GM19395 (cell line): Measurements from ENCODE around the gene PEDS1.
"Not testable (repeated sequence)": the region's sequence is repeated elsewhere in the genome, so short reads cannot be mapped to it uniquely, and the experiment has no call there.

Experiments used
- ATAC-seq: cut with Tn5 transposase; IDR thresholded peaks from one replicate; pipeline ENCODE4 v1.9.1; 2021; ENCODE audit warnings: mild to moderate bottlenecking, moderate library complexity; ENCODE audit not compliant: unreplicated experiment

The PEDS1 gene

GRCh38 chr20:50153500-50154377, at the start of gene PEDS1:
TSS of gene PEDS1 (minus strand) at chr20:50153723. CDS start at chr20:50153637, 86 bp downstream.
- ATAC-seq = peak; percentile 86

- ATAC-seq = no peak
Measured at GRCh38 chr20:50202677-50203076, 49.2 kb upstream of the PEDS1 start.

- ATAC-seq = not testable (repeated sequence)
Measured at GRCh38 chr20:50201710-50202109, 48.2 kb upstream of the PEDS1 start.

DNA sequence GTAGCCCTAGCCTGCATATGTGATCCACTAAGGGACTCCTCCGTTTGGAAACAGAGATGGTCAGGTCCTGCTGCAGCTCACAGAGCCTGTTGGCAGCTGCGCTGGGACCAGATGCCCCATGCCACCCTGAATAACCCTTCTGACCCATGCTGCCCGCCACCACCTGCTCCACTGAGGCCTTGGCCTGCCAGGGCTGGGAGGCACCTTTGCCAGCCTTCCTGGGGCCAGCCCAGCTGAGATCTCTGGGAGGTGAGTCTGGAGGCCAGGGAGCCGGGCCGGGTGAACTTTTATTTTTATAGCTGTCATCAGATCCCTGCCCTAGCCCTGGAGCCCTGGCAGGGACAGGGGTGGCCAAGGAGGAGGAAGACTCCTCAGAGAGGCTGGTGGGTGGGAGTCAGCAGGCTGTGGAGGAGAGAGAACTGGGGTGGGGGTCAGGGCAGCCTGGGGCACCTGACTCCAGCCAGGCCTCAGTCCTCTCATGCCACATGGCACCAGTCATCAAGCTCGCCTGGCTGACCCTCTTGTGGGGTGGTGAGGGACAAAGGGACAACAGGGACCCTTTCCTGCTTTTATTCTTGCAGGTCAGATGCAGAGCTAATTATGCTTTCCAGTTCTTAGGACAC, 47.1 kb upstream of the PEDS1 start:
- no peak for ATAC-seq

GRCh38 chr20:50199703-50200102, 46.2 kb upstream of the PEDS1 start:
- no peak for ATAC-seq

GRCh38 chr20:50198716-50199115, 45.2 kb upstream of the PEDS1 start:
- ATAC-seq = no peak

DNA sequence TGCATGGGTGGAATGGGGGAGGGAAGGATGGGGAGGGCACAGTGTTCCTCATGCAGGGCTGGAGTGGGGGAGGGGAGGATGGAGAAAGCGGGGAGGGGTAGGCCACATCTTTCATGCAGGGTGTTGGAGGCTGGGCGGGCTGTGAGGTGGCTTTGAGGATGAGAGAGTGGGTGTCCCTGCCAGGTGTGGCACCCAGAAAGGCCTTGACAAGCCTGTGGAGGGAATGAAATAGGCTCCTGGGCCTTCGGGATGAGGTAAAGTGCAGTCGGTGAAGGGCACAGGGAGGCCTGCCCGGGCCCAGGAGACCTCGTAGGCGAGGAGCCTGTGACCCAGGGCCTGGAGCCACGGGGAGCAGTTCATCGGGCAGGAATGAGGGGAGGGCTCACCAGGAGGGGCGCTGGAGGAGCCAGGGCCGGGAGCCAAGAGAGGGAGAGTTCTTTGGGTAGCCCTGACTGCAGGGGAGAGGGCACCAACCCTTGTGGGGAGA, 44.7 kb upstream of the PEDS1 start:
- no peak for ATAC-seq

DNA sequence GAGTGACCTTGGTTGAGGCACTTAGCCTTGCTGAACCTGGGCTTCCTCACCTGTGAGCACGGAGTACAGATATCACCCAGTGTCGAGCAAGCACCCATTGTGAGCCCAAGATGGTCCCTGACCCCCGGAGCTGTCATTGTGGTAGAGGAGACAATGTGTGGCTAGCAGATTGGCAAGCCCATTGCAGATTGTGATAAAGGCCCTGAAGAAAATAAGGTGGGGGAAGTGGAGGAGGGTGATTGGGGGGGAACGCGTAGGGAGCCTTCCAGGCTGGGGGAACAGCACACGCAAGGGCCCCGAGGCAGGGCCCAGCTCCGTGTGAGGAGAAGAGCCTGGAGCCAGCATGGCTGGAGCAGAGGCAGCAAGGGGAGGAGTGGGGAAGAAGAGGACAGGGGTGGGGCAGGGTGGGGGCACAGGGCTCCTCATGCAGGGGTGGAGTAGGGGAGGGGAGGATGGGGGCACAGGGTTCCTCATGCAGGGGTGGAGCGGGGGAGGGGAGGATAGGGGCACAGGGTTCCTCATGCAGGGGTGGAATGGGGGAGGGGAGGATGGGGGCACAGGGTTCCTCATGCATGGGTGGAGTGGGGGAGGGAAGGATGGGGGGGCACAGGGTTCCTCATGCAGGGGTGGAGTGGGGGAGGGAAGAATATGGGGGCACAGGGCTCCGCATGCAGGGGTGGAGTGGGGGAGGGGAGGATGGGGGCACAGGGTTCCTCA, 44.1 kb upstream of the PEDS1 start:
- ATAC-seq = no peak

GRCh38 chr20:50196896-50197295, 43.4 kb upstream of the PEDS1 start:
- no peak for ATAC-seq

- ATAC-seq = no peak
Measured at GRCh38 chr20:50196248-50196647, 42.7 kb upstream of the PEDS1 start.

DNA sequence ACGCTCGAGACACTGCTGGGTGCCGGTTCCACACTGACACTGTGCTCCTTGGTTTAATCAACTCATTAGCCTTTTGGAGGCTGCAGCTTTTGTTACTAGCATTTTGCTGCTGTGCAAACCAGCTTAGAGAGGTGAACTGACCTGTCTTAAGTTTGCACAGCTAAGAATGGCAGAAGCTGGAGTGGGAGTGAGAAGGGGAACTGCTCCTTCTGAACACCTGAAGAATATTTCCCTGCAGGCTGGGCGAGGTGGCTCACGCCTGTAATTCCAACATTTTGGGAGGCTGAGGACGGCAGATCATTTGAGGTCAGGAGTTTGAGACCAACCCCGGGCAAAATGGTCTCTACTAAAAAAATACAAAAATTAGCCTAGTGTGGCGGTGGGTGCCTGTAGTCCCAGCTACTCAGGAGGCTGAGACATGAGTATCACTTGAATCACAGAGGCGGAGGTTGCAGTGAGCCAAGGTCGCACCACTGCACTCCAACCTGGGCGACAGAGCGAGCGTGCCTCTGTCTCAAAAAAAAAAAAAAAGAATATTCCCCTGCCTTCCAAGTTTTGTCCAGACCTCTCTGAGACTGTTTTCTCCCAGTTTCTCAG, 42.1 kb upstream of the PEDS1 start:
- ATAC-seq = no peak

DNA sequence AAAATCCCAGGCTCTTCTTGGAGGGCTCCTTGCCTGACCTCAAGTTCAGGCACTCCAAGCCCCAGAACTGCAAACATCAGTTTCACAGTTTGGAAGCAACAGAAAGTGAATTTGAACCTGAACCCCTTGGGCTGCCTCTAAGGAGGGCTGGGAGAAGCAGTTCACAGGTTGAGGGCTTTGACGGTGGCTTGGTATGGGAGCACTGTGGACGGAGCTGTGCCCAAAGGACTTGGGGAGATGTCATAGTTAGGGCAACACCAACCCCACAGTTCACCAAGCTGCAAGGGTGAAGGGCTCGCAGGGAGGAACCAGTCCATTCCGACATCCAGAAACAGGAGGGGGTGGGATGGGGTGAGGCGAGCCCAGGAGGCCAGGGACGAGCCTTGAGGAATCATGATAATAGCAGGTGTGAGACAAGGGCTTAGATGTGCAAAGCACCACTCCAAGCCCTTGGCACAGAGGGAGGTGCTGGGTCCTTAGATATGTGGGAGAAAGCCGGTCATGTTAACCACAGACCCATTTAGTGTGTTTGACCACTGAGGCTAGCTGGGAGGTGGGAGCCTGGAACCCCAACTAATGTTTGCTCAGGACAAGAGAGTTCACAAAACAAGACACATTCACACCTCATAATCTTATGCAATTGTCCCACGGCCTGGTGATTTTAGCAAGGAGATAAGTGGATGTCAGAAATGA, 41.5 kb upstream of the PEDS1 start:
- no peak for ATAC-seq

DNA sequence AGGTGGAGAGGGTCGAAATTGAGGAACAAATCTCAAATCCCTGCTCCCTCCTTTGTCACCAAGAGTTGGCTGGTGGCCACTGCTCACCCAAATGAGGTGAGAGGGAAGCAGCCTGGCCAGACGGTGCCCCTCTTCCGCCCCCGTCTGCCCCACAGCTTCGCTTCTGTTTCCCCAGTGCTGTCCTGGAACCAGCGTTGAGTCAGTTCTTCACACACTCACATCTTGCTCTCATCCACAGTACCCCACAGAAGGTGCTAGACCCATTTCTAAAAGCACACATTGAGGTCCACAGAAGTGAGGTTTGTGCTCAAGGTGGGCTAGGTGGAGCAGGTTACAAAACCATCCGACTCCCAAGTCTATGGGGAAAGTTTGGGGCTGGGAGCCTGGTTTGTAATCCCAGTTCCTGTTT, 40.9 kb upstream of the PEDS1 start:
- no peak for ATAC-seq

GRCh38 chr20:50193836-50194421, 40.4 kb upstream of the PEDS1 start:
- no peak for ATAC-seq

- no peak for ATAC-seq
Measured at GRCh38 chr20:50193199-50193835, 39.8 kb upstream of the PEDS1 start.

DNA sequence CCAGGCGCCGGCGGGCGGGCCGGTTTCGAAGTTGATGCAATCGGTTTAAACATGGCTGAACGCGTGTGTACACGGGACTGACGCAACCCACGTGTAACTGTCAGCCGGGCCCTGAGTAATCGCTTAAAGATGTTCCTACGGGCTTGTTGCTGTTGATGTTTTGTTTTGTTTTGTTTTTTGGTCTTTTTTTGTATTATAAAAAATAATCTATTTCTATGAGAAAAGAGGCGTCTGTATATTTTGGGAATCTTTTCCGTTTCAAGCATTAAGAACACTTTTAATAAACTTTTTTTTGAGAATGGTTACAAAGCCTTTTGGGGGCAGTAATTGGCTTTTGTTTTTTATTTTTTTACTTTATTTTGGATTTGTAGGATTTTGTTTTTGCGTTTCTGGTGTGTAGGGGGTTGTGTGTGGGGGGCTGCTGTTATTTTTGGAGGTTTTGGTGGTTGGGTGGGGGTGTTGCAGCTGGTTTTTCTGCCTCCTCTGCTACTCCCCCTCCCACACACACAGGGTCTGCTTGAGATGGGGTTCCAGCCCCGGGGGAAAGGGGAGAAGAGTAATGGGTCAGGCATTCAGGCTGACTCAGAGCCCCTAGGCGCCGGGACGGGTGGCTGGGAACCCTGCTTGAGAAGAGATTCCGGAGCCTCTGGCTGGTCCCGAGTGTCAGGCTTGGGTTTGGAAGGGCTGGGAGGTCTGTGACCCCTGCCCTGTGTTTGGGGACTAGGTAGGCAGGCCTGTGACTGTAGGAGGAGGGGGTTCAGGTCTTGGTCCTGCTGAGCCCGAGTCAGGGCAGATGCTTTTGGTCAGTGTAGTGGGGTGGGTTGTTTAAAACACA, 39.1 kb upstream of the PEDS1 start:
- ATAC-seq = no peak

GRCh38 chr20:50191544-50192363, 38.2 kb upstream of the PEDS1 start:
- ATAC-seq = peak; percentile 42

- peak; percentile 32 for ATAC-seq
Measured at GRCh38 chr20:50191065-50191543, 37.6 kb upstream of the PEDS1 start.
